Muscle layer of colon (tissue), 2 donors: Measurements from ENCODE around the gene KLF7.

Source experiments
- H3K27ac ChIP-seq: one replicate; pipeline ENCODE4 v1.7.0; 2013; ENCODE audit warnings: low read depth, mild to moderate bottlenecking, low read length, moderate library complexity
- H3K27me3 ChIP-seq, 2 donors: one replicate each; pipeline ENCODE4 v1.7.0; 2013; ENCODE audit warnings: low read length in 2 of 2, mild to moderate bottlenecking in 2 of 2; ENCODE audit not compliant: insufficient read depth in 2 of 2, control insufficient read depth in 1 of 2
- H3K36me3 ChIP-seq: one replicate; pipeline ENCODE4 v1.7.0; 2013; ENCODE audit warnings: mild to moderate bottlenecking, low read length; ENCODE audit not compliant: insufficient read depth
- H3K4me1 ChIP-seq: one replicate; pipeline ENCODE4 v1.7.0; 2013; ENCODE audit warnings: mild to moderate bottlenecking, low read length; ENCODE audit not compliant: insufficient read depth
- H3K4me3 ChIP-seq, 2 donors: one replicate each; pipeline ENCODE4 v1.7.0; 2013; ENCODE audit warnings: low read length in 2 of 2, low read depth in 1 of 2, mild to moderate bottlenecking in 1 of 2, moderate library complexity in 1 of 2
- H3K9ac ChIP-seq: one replicate; pipeline ENCODE4 v1.7.0; 2013; ENCODE audit warnings: low read length
- H3K9me3 ChIP-seq: one replicate; pipeline ENCODE4 v1.7.0; 2013; ENCODE audit warnings: mild to moderate bottlenecking, low read length
- donor health status: abdominal sarcoma.
- donor health status: Adenocarcinoma of cecum.

KLF7 gene

DNA sequence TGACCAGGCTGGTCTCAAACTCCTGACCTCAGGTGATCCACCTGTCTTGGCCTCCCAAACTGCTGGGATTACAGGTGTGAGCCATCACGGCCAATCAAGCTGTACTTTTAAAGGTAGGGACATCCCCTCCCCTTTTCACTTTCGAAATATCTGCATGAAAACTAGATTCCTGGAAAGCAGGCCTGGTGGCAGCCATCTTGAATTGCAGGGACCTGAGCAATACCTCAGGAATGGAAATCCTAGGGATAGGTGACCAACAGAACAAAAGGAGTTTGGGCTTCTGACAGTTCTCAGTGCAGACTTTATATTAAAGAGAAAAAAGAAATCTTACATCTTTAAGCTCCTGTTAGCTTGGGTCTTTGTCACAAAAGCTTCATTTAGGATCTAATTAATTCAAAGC lies 62.6 kb downstream of the KLF7 start:
- Histone ChIP-seq H3K4me3 (no peak overlapping the region), H3K9ac (no peak overlapping the region), H3K27me3 (no peaks in the 10 kb centered on the region), H3K9me3 (no peaks in the 10 kb centered on the region), H3K36me3 (peaks cover 24% of the 10 kb centered on the region), H3K4me1 (no peaks in the 10 kb centered on the region), H3K27ac (no peak overlapping the region)

DNA sequence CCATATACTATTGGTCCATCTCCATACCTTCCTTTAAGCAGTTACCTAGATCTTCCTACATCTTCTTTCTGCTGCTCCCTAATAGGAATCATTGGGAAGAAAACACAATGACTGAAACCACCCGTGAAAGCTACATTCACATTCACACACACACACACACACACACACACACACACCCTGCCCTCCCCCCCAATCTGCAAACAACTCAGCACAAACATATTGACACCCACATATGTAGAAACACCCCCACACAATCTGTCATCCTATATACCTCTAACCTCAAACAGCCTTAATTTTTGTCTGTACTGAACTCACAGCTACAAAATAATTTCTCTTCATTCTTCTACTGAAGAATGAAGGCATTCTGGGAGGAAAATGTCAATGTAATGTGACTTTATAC lies 63.8 kb downstream of the KLF7 start:
- peaks cover 24% of the 10 kb centered on the region for H3K36me3 ChIP-seq
- H3K4me1 ChIP-seq = no peaks in the 10 kb centered on the region
- no peak overlapping the region for H3K9ac ChIP-seq
- no peak overlapping the region for H3K4me3 ChIP-seq
- H3K9me3 ChIP-seq = no peaks in the 10 kb centered on the region
- no peaks in the 10 kb centered on the region for H3K27me3 ChIP-seq
- no peak overlapping the region for H3K27ac ChIP-seq

DNA sequence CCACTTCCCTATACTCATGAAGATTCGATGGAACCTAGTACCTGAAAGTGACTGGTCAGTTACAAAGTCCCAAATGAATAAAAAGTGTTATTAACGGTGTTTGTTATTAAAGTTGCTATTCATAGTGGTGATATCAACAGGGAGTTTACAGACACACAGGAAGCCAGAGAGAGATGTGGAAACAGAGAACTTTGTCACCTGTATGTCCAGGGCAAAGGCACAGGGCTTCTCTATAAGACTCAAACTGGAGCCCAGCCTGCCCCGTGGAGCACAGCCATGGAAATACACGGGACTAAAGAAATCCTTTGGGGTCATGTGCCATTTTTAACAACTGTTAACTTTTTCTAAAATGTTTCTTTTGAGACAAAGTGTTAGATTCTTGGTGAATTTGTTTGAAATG lies 68.5 kb downstream of the KLF7 start:
- no peaks in the 10 kb centered on the region for H3K27me3 ChIP-seq
- H3K9ac ChIP-seq = no peak overlapping the region
- no peaks in the 10 kb centered on the region for H3K9me3 ChIP-seq
- peaks cover 10% of the 10 kb centered on the region for H3K36me3 ChIP-seq
- no peak overlapping the region for H3K4me3 ChIP-seq
- H3K4me1 ChIP-seq = peaks cover 7% of the 10 kb centered on the region
- H3K27ac ChIP-seq = no peak overlapping the region

DNA sequence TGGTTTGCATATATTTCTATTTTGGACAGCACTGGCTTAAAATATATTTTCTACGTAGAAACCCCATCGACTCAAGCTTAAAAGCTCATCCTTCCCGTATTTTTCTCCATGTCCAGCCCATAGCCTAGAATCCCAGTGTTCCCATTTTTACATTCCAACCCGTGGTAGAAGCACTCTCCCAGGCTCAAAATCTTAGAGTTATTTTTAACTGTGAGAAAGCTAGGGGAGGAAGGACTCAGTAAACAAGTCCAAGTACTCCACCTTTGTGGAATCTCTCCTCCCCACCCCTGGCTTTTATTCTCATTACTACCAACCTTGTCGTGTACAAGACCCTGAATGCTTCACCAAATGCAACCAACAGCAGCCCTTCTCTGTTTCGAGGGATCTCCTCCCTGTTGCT lies 69.8 kb downstream of the KLF7 start:
- Histone ChIP-seq H3K27ac (no peak overlapping the region), H3K4me1 (peaks cover 18% of the 10 kb centered on the region), H3K9ac (no peak overlapping the region), H3K27me3 (no peaks in the 10 kb centered on the region), H3K9me3 (no peaks in the 10 kb centered on the region), H3K4me3 (no peak overlapping the region), H3K36me3 (peaks cover 7% of the 10 kb centered on the region)

DNA sequence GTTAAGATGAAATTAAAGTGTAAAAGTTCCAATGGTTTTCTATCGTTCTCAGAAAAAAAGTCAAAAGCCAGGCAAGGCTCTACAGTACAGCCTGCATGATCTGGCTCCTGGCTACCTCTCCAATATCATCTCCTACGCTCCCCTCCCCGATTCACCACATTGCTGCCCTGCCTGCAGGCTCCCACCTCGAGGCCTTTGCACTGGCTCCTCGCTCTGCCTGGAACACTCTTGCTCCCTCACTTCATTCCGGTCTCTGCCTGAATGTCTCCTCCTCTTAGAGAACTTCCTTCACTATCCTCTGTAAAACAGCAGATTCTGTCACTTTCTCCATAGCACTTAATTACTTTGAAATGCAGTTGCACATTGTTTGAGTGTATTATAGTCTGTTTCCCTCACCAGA lies 72.5 kb downstream of the KLF7 start:
- Histone ChIP-seq H3K9ac (no peak overlapping the region), H3K9me3 (no peaks in the 10 kb centered on the region), H3K27ac (no peak overlapping the region), H3K36me3 (peaks cover 6% of the 10 kb centered on the region), H3K27me3 (no peaks in the 10 kb centered on the region), H3K4me3 (no peak overlapping the region), H3K4me1 (peaks cover 39% of the 10 kb centered on the region)

DNA sequence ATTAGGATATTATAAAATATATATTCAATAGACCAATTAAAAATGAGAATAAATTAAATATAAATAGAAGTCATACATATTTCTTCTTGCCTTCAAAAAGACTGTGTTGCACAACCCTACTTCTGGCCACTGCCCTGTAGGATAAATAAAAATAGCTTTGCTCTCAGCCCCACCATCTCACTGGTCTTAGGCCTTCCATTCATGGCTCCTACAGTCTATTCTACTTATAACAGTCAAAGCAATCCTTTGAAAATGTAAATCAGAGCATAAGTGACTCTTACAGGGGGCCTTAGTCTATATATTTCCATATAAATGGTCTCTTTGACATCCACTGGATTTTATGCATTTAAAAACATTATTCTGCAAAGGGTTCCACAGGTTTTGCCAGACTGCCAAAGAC lies 72.9 kb downstream of the KLF7 start:
- Histone ChIP-seq H3K9ac (no peak overlapping the region), H3K9me3 (no peaks in the 10 kb centered on the region), H3K4me1 (peaks cover 39% of the 10 kb centered on the region), H3K4me3 (no peak overlapping the region), H3K27ac (no peak overlapping the region), H3K36me3 (peaks cover 11% of the 10 kb centered on the region), H3K27me3 (no peaks in the 10 kb centered on the region)

DNA sequence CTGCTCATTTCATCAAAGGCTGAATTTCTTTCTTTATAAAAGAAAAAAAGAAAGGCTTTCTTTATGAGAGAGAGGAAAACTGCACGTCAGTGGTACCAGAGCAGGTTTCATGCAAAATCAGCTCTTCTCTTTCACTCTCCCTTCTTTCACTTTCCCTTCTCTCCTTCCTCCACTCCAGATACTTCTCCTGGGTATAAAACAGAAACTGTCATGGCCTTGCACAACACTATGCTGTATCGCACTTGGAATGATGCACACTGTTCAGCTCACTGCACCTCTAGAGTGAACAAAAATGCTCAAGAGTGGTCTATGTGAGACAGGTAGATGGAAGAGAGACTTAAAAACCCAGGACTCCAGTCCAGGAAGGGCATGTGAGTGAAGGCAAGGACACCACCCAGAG lies 73.8 kb downstream of the KLF7 start:
- no peak overlapping the region for H3K9ac ChIP-seq
- H3K27me3 ChIP-seq = no peaks in the 10 kb centered on the region
- H3K4me3 ChIP-seq = no peak overlapping the region
- peaks cover 40% of the 10 kb centered on the region for H3K4me1 ChIP-seq
- H3K36me3 ChIP-seq = peaks cover 19% of the 10 kb centered on the region
- H3K9me3 ChIP-seq = no peaks in the 10 kb centered on the region
- no peak overlapping the region for H3K27ac ChIP-seq

DNA sequence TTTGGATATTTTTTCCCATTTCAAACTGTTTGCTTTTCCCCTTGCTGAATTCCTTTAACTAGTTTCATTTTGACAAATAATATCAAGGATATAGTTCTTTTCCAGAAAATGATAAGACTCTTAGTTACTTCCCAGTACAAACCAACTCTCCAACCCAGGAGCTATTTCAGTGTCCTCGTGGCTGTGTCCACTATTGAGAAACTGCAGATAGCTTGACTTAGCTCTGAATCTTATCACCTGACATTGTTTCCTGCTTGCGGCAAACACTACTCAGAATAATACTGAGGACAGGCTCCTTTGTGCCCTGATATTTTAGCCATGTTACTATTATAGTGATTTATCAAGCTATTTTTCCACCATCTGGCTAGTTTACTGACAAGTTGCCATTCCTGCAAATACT lies 74.6 kb downstream of the KLF7 start:
- Histone ChIP-seq H3K4me1 (peaks cover 45% of the 10 kb centered on the region), H3K9ac (no peak overlapping the region), H3K27ac (no peak overlapping the region)

DNA sequence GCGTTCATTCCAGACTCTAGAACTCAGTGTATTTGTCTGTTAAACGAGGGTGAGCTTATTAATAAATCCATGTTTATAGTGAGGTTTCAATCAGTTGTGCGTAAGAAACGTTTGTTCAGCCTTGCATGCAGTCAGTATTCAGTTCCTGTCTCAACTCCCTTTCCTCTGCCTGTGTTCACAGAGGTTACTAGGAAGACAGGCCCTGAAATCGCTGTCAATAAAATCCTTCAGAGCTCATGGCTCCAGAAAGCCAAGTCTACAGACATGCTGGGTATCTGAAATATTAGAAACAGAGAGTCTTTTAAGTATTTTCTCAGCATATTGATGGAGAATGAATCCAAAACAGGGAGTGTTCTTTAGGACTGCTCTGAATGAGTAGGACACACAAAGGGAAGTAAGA lies 75.4 kb downstream of the KLF7 start:
- Histone ChIP-seq H3K9me3 (no peaks in the 10 kb centered on the region), H3K4me1 (peaks cover 49% of the 10 kb centered on the region), H3K36me3 (peaks cover 35% of the 10 kb centered on the region), H3K27me3 (no peaks in the 10 kb centered on the region), H3K9ac (no peak overlapping the region), H3K4me3 (no peak overlapping the region), H3K27ac (no peak overlapping the region)

More for the DNA sequence above, 74.6 kb downstream of the KLF7 start:
- H3K27me3 ChIP-seq = no peaks in the 10 kb centered on the region
- no peak overlapping the region for H3K4me3 ChIP-seq
- H3K9me3 ChIP-seq = no peaks in the 10 kb centered on the region
- H3K36me3 ChIP-seq = peaks cover 27% of the 10 kb centered on the region

DNA sequence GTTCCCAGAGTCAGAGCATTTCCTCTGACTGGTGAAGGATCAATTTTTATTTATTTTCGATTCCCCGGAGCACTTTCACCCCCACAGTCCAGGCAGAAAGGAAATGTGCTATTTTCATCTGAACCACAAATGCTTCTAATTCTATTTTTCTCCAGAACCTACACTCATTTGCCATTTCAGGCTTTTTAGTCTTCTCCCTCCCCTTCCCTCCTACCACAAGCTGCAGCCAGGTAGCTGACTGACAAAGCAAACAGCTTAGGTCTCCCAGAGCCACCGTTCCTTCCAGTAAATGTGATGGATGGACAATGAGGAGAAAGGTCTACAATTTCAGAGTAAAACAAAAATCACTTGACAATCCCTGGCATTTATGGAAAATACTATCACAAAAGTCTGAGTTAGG lies 76.9 kb downstream of the KLF7 start:
- Histone ChIP-seq H3K9me3 (no peaks in the 10 kb centered on the region), H3K4me3 (no peak overlapping the region), H3K4me1 (peaks cover 54% of the 10 kb centered on the region), H3K27me3 (no peaks in the 10 kb centered on the region), H3K9ac (no peak overlapping the region), H3K36me3 (peaks cover 38% of the 10 kb centered on the region), H3K27ac (no peak overlapping the region)

DNA sequence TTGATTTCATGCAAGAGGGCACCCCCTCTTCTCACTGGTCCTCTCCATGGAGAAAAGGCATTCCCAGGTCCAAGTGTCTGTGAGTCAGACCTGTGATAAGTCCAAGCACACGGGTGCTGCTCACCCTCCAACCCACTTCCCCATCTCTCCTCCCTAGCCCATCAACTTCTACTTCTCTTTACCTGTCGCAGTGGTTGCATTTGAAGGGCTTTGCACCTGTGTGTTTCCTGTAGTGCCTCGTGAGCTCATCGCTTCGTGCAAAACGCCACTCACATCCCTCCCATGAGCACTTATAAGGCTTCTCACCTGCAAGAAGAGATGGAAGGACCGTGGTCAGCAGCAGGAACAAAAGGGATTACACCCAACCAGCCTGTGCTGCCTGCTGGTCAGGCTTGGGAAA lies 77.5 kb downstream of the KLF7 start:
- no peak overlapping the region for H3K27ac ChIP-seq
- peaks cover 43% of the 10 kb centered on the region for H3K36me3 ChIP-seq
- H3K4me1 ChIP-seq = peaks cover 59% of the 10 kb centered on the region

DNA sequence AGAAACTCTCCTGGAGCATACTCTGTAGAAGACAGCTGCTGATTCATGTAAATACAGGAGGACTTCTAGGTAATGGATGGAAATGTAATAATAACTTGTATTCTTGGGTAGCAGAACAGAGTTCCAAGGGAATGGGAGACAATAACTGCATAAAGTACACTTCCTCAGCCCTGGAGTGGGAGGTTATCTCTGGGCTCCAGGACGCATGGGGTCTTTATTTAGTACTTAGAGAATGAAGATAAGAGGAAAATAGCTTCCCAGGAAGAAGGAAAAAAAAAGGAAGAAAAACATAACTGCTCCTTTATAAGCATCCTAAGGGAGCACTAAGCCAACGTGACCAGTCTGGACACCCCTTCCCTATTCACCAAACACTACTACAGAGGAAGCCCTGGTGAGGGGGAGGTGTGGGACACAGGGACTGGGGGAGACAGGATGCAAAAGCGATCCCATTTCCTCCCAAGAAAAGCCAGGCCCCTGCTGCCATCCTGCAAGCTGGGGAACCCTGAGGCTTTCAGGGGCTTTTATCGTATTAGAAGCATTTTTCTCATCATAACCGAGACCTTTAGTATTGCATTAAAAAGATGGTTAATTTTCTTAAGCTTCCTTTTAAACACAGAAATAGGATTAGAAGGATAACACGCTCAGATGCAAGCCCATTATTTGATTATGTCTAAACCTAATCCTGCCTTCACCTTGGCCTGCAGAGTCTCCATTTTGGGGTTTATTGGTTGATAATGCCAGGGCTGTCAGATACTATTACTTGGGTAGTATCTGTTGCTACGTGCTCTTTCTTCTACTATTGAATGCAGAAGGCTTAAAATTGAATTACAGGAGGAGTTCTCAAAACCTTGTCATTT lies 78.5 kb downstream of the KLF7 start:
- Histone ChIP-seq H3K27ac (no peak overlapping the region), H3K4me1 (peaks cover 60% of the 10 kb centered on the region), H3K36me3 (peaks cover 51% of the 10 kb centered on the region), H3K9me3 (no peaks in the 10 kb centered on the region), H3K4me3 (no peak overlapping the region), H3K27me3 (no peaks in the 10 kb centered on the region), H3K9ac (no peak overlapping the region)

More for the DNA sequence above, 77.5 kb downstream of the KLF7 start:
- Histone ChIP-seq H3K4me3 (no peak overlapping the region), H3K9ac (no peak overlapping the region), H3K27me3 (no peaks in the 10 kb centered on the region), H3K9me3 (no peaks in the 10 kb centered on the region)
